Lower lobe of right lung (tissue), 2 donors: ENCODE measurements around the gene HMG20B. TPM values are rescaled to one million over a fixed set of nuclear protein-coding genes. Genes with fewer than 3 reads are reported as not detected.

Experiments used
- ATAC-seq, 2 donors: fragments of 200-7000 bp; cut with Tn5 transposase; one replicate each; pipeline ENCODE4 v1.9.1; 2020 to 2022; ENCODE audit warnings: mild to moderate bottlenecking in 2 of 2, moderate library complexity in 2 of 2
- DNase-seq: peaks from one replicate; pipeline ENCODE4 v3.0.0-alpha.2; 2020
- H3K27ac ChIP-seq: fragments of 200-600 bp; one replicate; pipeline ENCODE4 v1.8.0; 2022
- H3K27me3 ChIP-seq: fragments of 200-600 bp; one replicate; pipeline ENCODE4 v1.8.0; 2022; ENCODE audit warnings: low read depth
- H3K36me3 ChIP-seq: fragments of 200-600 bp; one replicate; pipeline ENCODE4 v1.8.0; 2022; ENCODE audit warnings: mild to moderate bottlenecking
- H3K4me1 ChIP-seq: fragments of 200-600 bp; one replicate; pipeline ENCODE4 v1.8.0; 2022
- H3K4me3 ChIP-seq: fragments of 200-600 bp; one replicate; pipeline ENCODE4 v1.8.0; 2022; ENCODE audit warnings: mild to moderate bottlenecking
- H3K9me3 ChIP-seq: fragments of 200-600 bp; one replicate; pipeline ENCODE4 v1.8.0; 2022
- CTCF ChIP-seq: fragments of 200-600 bp; IDR thresholded peaks from one replicate; pipeline ENCODE4 v1.8.0; 2022; ENCODE audit warnings: antibody characterized with exemption, mild to moderate bottlenecking
- intact Hi-C: fragments of 100-400 bp; cut with DNase I; formaldehyde crosslinking; loops from one replicate; pipeline ENCODE4 v1.11.0; 2022
- total RNA-seq: library from RNA; stranded (reverse); fragmentation: NEBNext Ultra II Directional; extraction: Animal tissue kit (Norgen Biotek cat#: 25700); gene quantifications from one replicate; pipeline ENCODE4 v1.2.1, GENCODE V29; 2021
- donor health status: DM: no; HTN: yes; CAD: no; lungs with severe emphysema.

The HMG20B gene
- total RNA-seq, 1 donor from 2014 or later = 60.9 TPM

- Histone ChIP-seq H3K4me3 (peak overlapping the region; percentile 99), H3K9me3 (no peaks in the 10 kb centered on the region), H3K36me3 (peaks cover 8% of the 10 kb centered on the region), H3K27me3 (no peaks in the 10 kb centered on the region), H3K4me1 (peaks cover 23% of the 10 kb centered on the region), H3K27ac (peak overlapping the region; percentile 81)
- DNase-seq (peak; percentile 69), ATAC-seq (peak; percentile 21 to 40)
- intact Hi-C loops = no loop called here
- TF ChIP-seq CTCF = no peak
Measured at GRCh38 chr19:3573162-3573857, 566 bp downstream of the HMG20B start.

GRCh38 chr19:3573858-3574637 lies 1.3 kb downstream of the HMG20B start:
- Histone ChIP-seq H3K36me3 (peaks cover 8% of the 10 kb centered on the region), H3K4me3 (peak overlapping the region; percentile 99), H3K27ac (peak overlapping the region; percentile 81), H3K27me3 (no peaks in the 10 kb centered on the region), H3K9me3 (no peaks in the 10 kb centered on the region), H3K4me1 (peaks cover 23% of the 10 kb centered on the region)
- DNase-seq (peak; percentile 98), ATAC-seq (peak; percentile 67 to 81)
- no peak for TF ChIP-seq CTCF
- intact Hi-C loops = no loop called here

GRCh38 chr19:3575260-3575741 lies 2.6 kb downstream of the HMG20B start:
- H3K27me3 ChIP-seq = no peaks in the 10 kb centered on the region
- intact Hi-C loops = no loop called here
- H3K9me3 ChIP-seq = no peaks in the 10 kb centered on the region
- no peak for TF ChIP-seq CTCF
- no peak for DNase-seq
- H3K4me3 ChIP-seq = no peak overlapping the region
- no peak for ATAC-seq
- peaks cover 23% of the 10 kb centered on the region for H3K4me1 ChIP-seq
- H3K36me3 ChIP-seq = peaks cover 8% of the 10 kb centered on the region
- no peak overlapping the region for H3K27ac ChIP-seq

GRCh38 chr19:3575949-3576673 lies 3.4 kb downstream of the HMG20B start:
- Histone ChIP-seq H3K4me3 (peak overlapping the region; percentile 34), H3K36me3 (peaks cover 8% of the 10 kb centered on the region)

More at GRCh38 chr19:3575949-3576673, 3.4 kb downstream of the HMG20B start:
- H3K27me3 ChIP-seq = no peaks in the 10 kb centered on the region
- intact Hi-C loops = no loop called here
- H3K27ac ChIP-seq = no peak overlapping the region
- H3K9me3 ChIP-seq = no peaks in the 10 kb centered on the region
- TF ChIP-seq CTCF = no peak
- H3K4me1 ChIP-seq = peaks cover 23% of the 10 kb centered on the region
- ATAC-seq (no peak), DNase-seq (no peak)
